Measurements from ENCODE around the gene HPCAL1.

HPCAL1 gene

GRCh38 chr2:10321622-10322021 lies 18.9 kb downstream of the HPCAL1 start:
- H3F3A ChIP-seq (ENCODE audit: low read depth) = no peaks in the 10 kb centered on the region
- peaks cover 3% of the 10 kb centered on the region for H4K20me1 ChIP-seq (ENCODE audit: insufficient read depth, low read length, poor library complexity, severe bottlenecking)
- H3K9me2 ChIP-seq (replicated peaks; ENCODE audit: low read depth, low read length) = no peaks in the 10 kb centered on the region
- no peaks in the 10 kb centered on the region for H3K36me3 ChIP-seq (ENCODE audit: insufficient read depth, low read length)
- H3K4me1 ChIP-seq (ENCODE audit: insufficient read depth, low read length, poor library complexity, severe bottlenecking) = peaks cover 8% of the 10 kb centered on the region
- no peak overlapping the region for H3K9ac ChIP-seq (ENCODE audit: low read depth, low read length, poor library complexity, severe bottlenecking)
- no peak for TF ChIP-seq EZH2phosphoT487 (IDR thresholded peaks at IDR 0.05; ENCODE audit: borderline replicate concordance)
- no peak for TF ChIP-seq CTCF (conservative IDR thresholded peaks at IDR 0.05; ENCODE audit: low read length)
- H2AFZ ChIP-seq (ENCODE audit: low read length) = no peak overlapping the region
- no peak overlapping the region for H3K4me2 ChIP-seq (ENCODE audit: low read depth, low read length, poor library complexity, severe bottlenecking)
- no peak overlapping the region for H3K4me3 ChIP-seq (ENCODE audit: low read length, poor library complexity, severe bottlenecking)
- no peaks in the 10 kb centered on the region for H3K27me3 ChIP-seq (ENCODE audit: insufficient read depth, low read length, poor library complexity, severe bottlenecking)
- peaks cover 89% of the 10 kb centered on the region; the same call in 1 of the 2 replicates for H3K79me2 ChIP-seq (ENCODE audit: insufficient read depth, low read length)
- H3K9me3 ChIP-seq (ENCODE audit: insufficient read depth, low read depth, low read length) = no peaks in the 10 kb centered on the region

GRCh38 chr2:10322481-10322880 lies 19.8 kb downstream of the HPCAL1 start:
- H3K36me3 ChIP-seq (ENCODE audit: insufficient read depth, low read length) = no peaks in the 10 kb centered on the region
- H2AFZ ChIP-seq (ENCODE audit: low read length) = no peak overlapping the region
- H3K4me2 ChIP-seq (ENCODE audit: low read depth, low read length, poor library complexity, severe bottlenecking) = no peak overlapping the region
- no peak overlapping the region for H3K4me3 ChIP-seq (ENCODE audit: low read length, poor library complexity, severe bottlenecking)
- H3K27me3 ChIP-seq (ENCODE audit: insufficient read depth, low read length, poor library complexity, severe bottlenecking) = no peaks in the 10 kb centered on the region
- no peaks in the 10 kb centered on the region for H3K9me2 ChIP-seq (replicated peaks; ENCODE audit: low read depth, low read length)
- H3F3A ChIP-seq (ENCODE audit: low read depth) = no peaks in the 10 kb centered on the region
- peaks cover 15% of the 10 kb centered on the region for H3K4me1 ChIP-seq (ENCODE audit: insufficient read depth, low read length, poor library complexity, severe bottlenecking)
- no peak overlapping the region for H3K9ac ChIP-seq (ENCODE audit: low read depth, low read length, poor library complexity, severe bottlenecking)
- peaks cover 88% of the 10 kb centered on the region; the same call in 1 of the 2 replicates for H3K79me2 ChIP-seq (ENCODE audit: insufficient read depth, low read length)
- H4K20me1 ChIP-seq (ENCODE audit: insufficient read depth, low read length, poor library complexity, severe bottlenecking) = peaks cover 3% of the 10 kb centered on the region
- no peaks in the 10 kb centered on the region for H3K9me3 ChIP-seq (ENCODE audit: insufficient read depth, low read depth, low read length)
- TF ChIP-seq CTCF (conservative IDR thresholded peaks at IDR 0.05; ENCODE audit: low read length) (no peak), EZH2phosphoT487 (IDR thresholded peaks at IDR 0.05; ENCODE audit: borderline replicate concordance) (no peak)

- H3K36me3 ChIP-seq (ENCODE audit: insufficient read depth, low read length) = no peaks in the 10 kb centered on the region
- H3K27me3 ChIP-seq (ENCODE audit: insufficient read depth, low read length, poor library complexity, severe bottlenecking) = no peaks in the 10 kb centered on the region
- H3K4me1 ChIP-seq (ENCODE audit: insufficient read depth, low read length, poor library complexity, severe bottlenecking) = peaks cover 20% of the 10 kb centered on the region
- H3K4me3 ChIP-seq (ENCODE audit: low read length, poor library complexity, severe bottlenecking) = no peak overlapping the region
- no peaks in the 10 kb centered on the region for H3K9me2 ChIP-seq (replicated peaks; ENCODE audit: low read depth, low read length)
- H3K79me2 ChIP-seq (ENCODE audit: insufficient read depth, low read length) = peaks cover 88% of the 10 kb centered on the region
- H2AFZ ChIP-seq (ENCODE audit: low read length) = no peak overlapping the region
- no peak overlapping the region for H3K4me2 ChIP-seq (ENCODE audit: low read depth, low read length, poor library complexity, severe bottlenecking)
- H3K9me3 ChIP-seq (ENCODE audit: insufficient read depth, low read depth, low read length) = no peaks in the 10 kb centered on the region
- H3F3A ChIP-seq (ENCODE audit: low read depth) = no peaks in the 10 kb centered on the region
- H3K9ac ChIP-seq (ENCODE audit: low read depth, low read length, poor library complexity, severe bottlenecking) = no peak overlapping the region
- peaks cover 3% of the 10 kb centered on the region for H4K20me1 ChIP-seq (ENCODE audit: insufficient read depth, low read length, poor library complexity, severe bottlenecking)
- TF ChIP-seq CTCF (conservative IDR thresholded peaks at IDR 0.05; ENCODE audit: low read length) = no peak
- no peak for TF ChIP-seq EZH2phosphoT487 (IDR thresholded peaks at IDR 0.05; ENCODE audit: borderline replicate concordance)
These were observed 20.3 kb downstream of the HPCAL1 start for GRCh38 chr2:10322973-10323372.

Data from Loucy (cell line).